Caco-2 (cell line): ENCODE measurements around the gene HLF. TPM values are rescaled to one million over a fixed set of nuclear protein-coding genes. Genes with fewer than 3 reads are reported as not detected.
A peak's percentile ranks its signal among the peaks of the same experiment; 100 is the strongest.

Experiments
- BruUV-seq: library from RNA; stranded (reverse); fragments of 400-500 nt; replicated peaks from 2 replicates; lab custom pipeline; 2021; lab: Mats Ljungman, UMichigan
- CTCF ChIA-PET: fragments of 300-600 bp; sonication (Branson Sonifier 250); formaldehyde crosslinking; loops from one replicate; lab custom pipeline; 2022; ENCODE audit warnings: antibody characterized with exemption; lab: Charles Lee
- POLR2A ChIA-PET: fragments of 300-600 bp; sonication (Branson Sonifier 250); formaldehyde crosslinking; loops from one replicate; lab custom pipeline; 2022; ENCODE audit warnings: antibody characterized with exemption; lab: Charles Lee
- DNase-seq, 2 experiments: peaks; one replicate each; pipeline versions ENCODE4 v3.0.0 to v3.0.0-alpha.2; 2020 to 2022
- H3K27me3 ChIP-seq: replicated peaks from 2 replicates; pipeline ENCODE4 v1.6.0; 2011; ENCODE audit warnings: low read length; ENCODE audit not compliant: control insufficient read depth, insufficient read depth
- H3K36me3 ChIP-seq: 2 replicates; pipeline ENCODE4 v1.5.1; 2011; ENCODE audit warnings: low read length; ENCODE audit not compliant: control insufficient read depth, insufficient read depth
- H3K4me1 ChIP-seq: fragments of 250-450 bp; sonication (Bioruptor Pico); 2 replicates; pipeline ENCODE4 v1.5.1; 2020; ENCODE audit warnings: mild to moderate bottlenecking
- H3K4me3 ChIP-seq: 2 replicates; pipeline ENCODE4 v1.5.1; 2011; ENCODE audit warnings: low read depth, mild to moderate bottlenecking, control low read depth, low read length
- H3K9me3 ChIP-seq: fragments of 250-450 bp; sonication (Bioruptor Pico); 2 replicates; pipeline ENCODE4 v1.5.1; 2020; ENCODE audit warnings: mild to moderate bottlenecking, moderate library complexity
- H3K27ac Mint-ChIP-seq: one replicate; pipeline ENCODE4 v1.8.0; 2022; ENCODE audit warnings: mixed read lengths; ENCODE audit not compliant: unreplicated experiment
- H3K27me3 Mint-ChIP-seq: one replicate; pipeline ENCODE4 v1.8.0; 2022; ENCODE audit warnings: mixed read lengths; ENCODE audit not compliant: insufficient read depth, unreplicated experiment
- H3K36me3 Mint-ChIP-seq: one replicate; pipeline ENCODE4 v1.8.0; 2022; ENCODE audit warnings: mild to moderate bottlenecking, mixed read lengths; ENCODE audit not compliant: insufficient read depth, unreplicated experiment
- H3K4me1 Mint-ChIP-seq: one replicate; pipeline ENCODE4 v1.8.0; 2022; ENCODE audit warnings: low read depth, mixed read lengths; ENCODE audit not compliant: unreplicated experiment
- H3K4me3 Mint-ChIP-seq: one replicate; pipeline ENCODE4 v1.8.0; 2022; ENCODE audit warnings: mild to moderate bottlenecking, moderate library complexity, mixed read lengths; ENCODE audit not compliant: unreplicated experiment
- H3K9me3 Mint-ChIP-seq: one replicate; pipeline ENCODE4 v1.8.0; 2022; ENCODE audit warnings: mixed read lengths; ENCODE audit not compliant: unreplicated experiment
- intact Hi-C: fragments of 100-400 bp; cut with micrococcal nuclease; formaldehyde crosslinking; loops from one replicate; pipeline ENCODE4 v1.10.0; 2022; ENCODE audit not compliant: unreplicated experiment
- total RNA-seq: library from RNA; stranded (reverse); gene quantifications from 2 replicates; pipeline ENCODE4 v1.2.3, GENCODE V29; 2022
- TF ChIP-seq, protein P1 (sequence below), 2 experiments: fragments of 200-600 bp in 1 of 2; IDR thresholded peaks; 1 replicate in 1 of 2; 2 replicates in 1 of 2; pipeline versions ENCODE4 v1.5.1 to v1.8.0; 2011 to 2022; ENCODE audit warnings: antibody characterized with exemption in 1 of 2, control low read depth in 1 of 2, inconsistent platforms in 1 of 2, low read depth in 1 of 2, low read length in 1 of 2, mild to moderate bottlenecking in 1 of 2, moderate library complexity in 1 of 2; ENCODE audit not compliant: insufficient read depth in 1 of 2, severe bottlenecking in 1 of 2, unreplicated experiment in 1 of 2

Gene HLF
- total RNA-seq, 1 experiment from 2014 or later, result 19.8 TPM

DNA sequence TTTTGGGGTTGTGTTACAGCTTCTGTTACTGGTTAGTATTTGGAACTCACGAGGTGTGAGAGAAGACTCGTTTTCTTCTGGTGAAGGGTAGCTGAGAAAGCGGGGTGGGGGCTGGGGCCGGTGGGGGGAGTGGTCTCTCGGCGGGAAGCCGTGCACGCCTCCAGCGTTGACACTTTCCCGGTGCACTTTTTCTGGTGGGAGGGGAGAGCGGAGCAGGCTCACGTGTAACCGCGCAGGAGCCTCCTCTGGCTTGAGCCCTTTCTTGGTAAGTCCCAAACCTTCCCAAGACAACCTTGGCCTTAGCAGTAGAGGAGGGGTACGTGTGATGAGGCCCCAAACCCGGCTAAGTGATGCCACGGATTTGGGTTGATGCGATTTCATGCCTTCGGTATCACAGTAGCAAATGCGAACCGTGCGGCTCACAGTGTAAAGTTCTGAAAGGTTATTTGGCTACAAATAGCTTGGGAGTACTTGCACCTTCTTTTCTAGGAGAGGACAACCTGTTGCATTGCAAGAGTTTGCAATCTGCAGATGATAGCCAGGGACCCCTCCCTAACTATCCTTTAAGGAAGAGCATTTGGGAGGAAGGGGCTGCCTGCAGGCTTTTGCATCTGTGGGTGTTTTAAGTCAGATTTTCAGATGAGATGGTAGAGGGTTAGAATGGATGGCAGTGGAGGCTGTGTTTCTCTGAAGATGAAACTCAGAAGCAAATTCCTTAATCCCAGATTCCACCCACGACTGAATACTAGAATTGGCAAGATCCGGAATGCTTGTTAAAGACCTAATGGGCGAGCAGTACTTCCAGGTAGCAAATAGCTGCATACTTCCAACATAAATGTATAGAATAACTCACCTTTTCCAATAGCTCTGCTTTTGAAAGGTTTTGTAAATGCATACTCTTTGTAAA is 1.5 kb downstream of the HLF start:
- Histone ChIP-seq H3K4me3 (peak overlapping the region; percentile 66), H3K9me3 (no peaks in the 10 kb centered on the region), H3K4me1 (no peaks in the 10 kb centered on the region), H3K36me3 (no peaks in the 10 kb centered on the region), H3K27me3 (no peaks in the 10 kb centered on the region)
- Mint-ChIP-seq H3K4me1 (peaks cover 14% of the 10 kb centered on the region), H3K36me3 (peaks cover 11% of the 10 kb centered on the region), H3K27ac (peak overlapping the region; percentile 39), H3K4me3 (peak overlapping the region; percentile 84), H3K27me3 (no peaks in the 10 kb centered on the region), H3K9me3 (no peaks in the 10 kb centered on the region)
- intact Hi-C loops, result no loop called here
- CTCF ChIA-PET, result interaction anchor here (0.5 to 1.5 kb wide), 9 partner anchors 19 to 87 kb away, joined by 3 to 8 read pairs (median 4); no protein-coding TSS in a partner anchor
- no TSS peak for BruUV-seq
- TF ChIP-seq, protein P1, sequence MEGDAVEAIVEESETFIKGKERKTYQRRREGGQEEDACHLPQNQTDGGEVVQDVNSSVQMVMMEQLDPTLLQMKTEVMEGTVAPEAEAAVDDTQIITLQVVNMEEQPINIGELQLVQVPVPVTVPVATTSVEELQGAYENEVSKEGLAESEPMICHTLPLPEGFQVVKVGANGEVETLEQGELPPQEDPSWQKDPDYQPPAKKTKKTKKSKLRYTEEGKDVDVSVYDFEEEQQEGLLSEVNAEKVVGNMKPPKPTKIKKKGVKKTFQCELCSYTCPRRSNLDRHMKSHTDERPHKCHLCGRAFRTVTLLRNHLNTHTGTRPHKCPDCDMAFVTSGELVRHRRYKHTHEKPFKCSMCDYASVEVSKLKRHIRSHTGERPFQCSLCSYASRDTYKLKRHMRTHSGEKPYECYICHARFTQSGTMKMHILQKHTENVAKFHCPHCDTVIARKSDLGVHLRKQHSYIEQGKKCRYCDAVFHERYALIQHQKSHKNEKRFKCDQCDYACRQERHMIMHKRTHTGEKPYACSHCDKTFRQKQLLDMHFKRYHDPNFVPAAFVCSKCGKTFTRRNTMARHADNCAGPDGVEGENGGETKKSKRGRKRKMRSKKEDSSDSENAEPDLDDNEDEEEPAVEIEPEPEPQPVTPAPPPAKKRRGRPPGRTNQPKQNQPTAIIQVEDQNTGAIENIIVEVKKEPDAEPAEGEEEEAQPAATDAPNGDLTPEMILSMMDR (IDR thresholded peaks at IDR 0.05; ENCODE audit: insufficient read depth in 1 of 2, low read depth in 1 of 2, low read length in 1 of 2, severe bottlenecking in 1 of 2, unreplicated experiment in 1 of 2), result no peak
- peak in 1 of 2 experiments; percentile 36 for DNase-seq
- POLR2A ChIA-PET, result interaction anchor here (0.6 to 3.2 kb wide), 4 partner anchors 19 to 202 kb away, joined by 3 to 15 read pairs (median 12); no protein-coding TSS in a partner anchor

DNA sequence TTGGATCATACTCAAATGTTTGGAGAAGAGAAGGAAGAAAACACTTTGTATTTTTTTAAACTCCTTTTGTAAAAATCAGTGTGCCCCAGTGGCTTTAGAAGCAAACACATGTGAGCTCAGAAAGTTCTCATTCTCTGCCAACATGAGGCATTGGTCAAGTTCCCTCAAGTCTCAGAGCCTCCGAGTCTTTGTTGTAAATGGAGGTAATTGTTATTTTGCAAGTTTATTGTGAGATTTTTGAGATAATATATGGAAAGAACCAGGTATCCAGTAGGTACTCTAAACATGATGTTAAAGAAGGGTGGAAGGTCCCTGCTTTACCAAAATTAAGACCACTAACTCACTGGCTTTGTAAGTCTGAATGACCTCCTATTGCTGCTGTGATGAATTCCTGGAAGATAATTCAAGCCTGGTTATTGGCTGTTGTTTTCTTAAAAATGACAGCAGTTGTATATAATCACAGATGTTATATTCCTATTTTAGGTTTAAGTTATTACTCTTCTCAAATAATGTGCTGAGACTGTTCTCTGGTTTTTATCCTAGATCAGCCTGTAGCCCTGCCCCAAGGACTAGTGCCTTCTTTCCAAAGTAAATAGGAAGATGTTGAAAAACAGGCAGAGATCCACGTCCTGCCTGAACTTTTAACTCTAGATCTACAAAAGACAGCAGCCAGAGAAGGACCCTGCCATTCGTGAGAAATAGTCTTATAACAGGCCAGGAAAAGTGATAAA is 2.4 kb downstream of the HLF start:
- Histone ChIP-seq H3K4me1 (no peaks in the 10 kb centered on the region), H3K4me3 (no peak overlapping the region), H3K27me3 (no peaks in the 10 kb centered on the region), H3K9me3 (no peaks in the 10 kb centered on the region), H3K36me3 (no peaks in the 10 kb centered on the region)
- TF ChIP-seq, protein P1 (IDR thresholded peaks at IDR 0.05; ENCODE audit: insufficient read depth in 1 of 2, low read depth in 1 of 2, low read length in 1 of 2, severe bottlenecking in 1 of 2, unreplicated experiment in 1 of 2), result no peak
- no peaks in the 10 kb centered on the region for H3K27me3 Mint-ChIP-seq
- peak overlapping the region; percentile 84 for H3K4me3 Mint-ChIP-seq
- H3K27ac Mint-ChIP-seq, result no peak overlapping the region
- ChIA-PET CTCF (interaction anchor here (0.9 to 1.5 kb wide), 3 partner anchors 20 to 29 kb away, joined by 3 to 6 read pairs (median 3); no protein-coding TSS in a partner anchor), POLR2A (interaction anchor here (2.2 to 3.2 kb wide), 2 partner anchors 18 to 29 kb away, joined by 14 to 15 read pairs; no protein-coding TSS in a partner anchor)
- peaks cover 11% of the 10 kb centered on the region for H3K36me3 Mint-ChIP-seq
- no peak for DNase-seq
- peaks cover 14% of the 10 kb centered on the region for H3K4me1 Mint-ChIP-seq
- intact Hi-C loops, result no loop called here
- no peaks in the 10 kb centered on the region for H3K9me3 Mint-ChIP-seq
- no TSS peak for BruUV-seq
